Measurements from ENCODE around the gene CACNA1E. TPM values are rescaled to one million over a fixed set of nuclear protein-coding genes. Genes with fewer than 3 reads are reported as not detected.

The CACNA1E gene
- polyA plus RNA-seq (2012; ENCODE audit: low read depth, missing spikeins) = 14.1 TPM

- FAIRE-seq (no peak), DNase-seq (ENCODE audit: insufficient read length, low spot score) (no peak)
Observed at GRCh38 chr1:181483285-181484195, at the start of gene CACNA1E. Gene CACNA1E (plus strand): TSS chr1:181483517. CDS start chr1:181483745, 228 bp downstream.

GRCh38 chr1:181433931-181434330 lies 49.4 kb upstream of the CACNA1E start:
- TF ChIP-seq SPI1 (IDR thresholded peaks at IDR 0.05; ENCODE audit: low read depth, low read length) (no peak), PAX5 (IDR thresholded peaks at IDR 0.05; ENCODE audit: insufficient read depth, low read length, severe bottlenecking) (no peak), POU2F2 (IDR thresholded peaks at IDR 0.05; ENCODE audit: low read depth, low read length) (no peak), TAF1 (IDR thresholded peaks at IDR 0.05; ENCODE audit: low read depth, low read length) (no peak), POLR2AphosphoS5 (IDR thresholded peaks at IDR 0.05; ENCODE audit: low read depth, low read length) (no peak), POLR2A (IDR thresholded peaks at IDR 0.05; ENCODE audit: low read depth, low read length) (no peak)
- no peak for DNase-seq (ENCODE audit: insufficient read length, low spot score)
- peak; percentile 55 for FAIRE-seq

More at GRCh38 chr1:181483285-181484195, at the start of gene CACNA1E:
- TF ChIP-seq POLR2AphosphoS5 (IDR thresholded peaks at IDR 0.05; ENCODE audit: low read depth, low read length) = no peak
- no peak for TF ChIP-seq POU2F2 (IDR thresholded peaks at IDR 0.05; ENCODE audit: low read depth, low read length)
- TF ChIP-seq SPI1 (IDR thresholded peaks at IDR 0.05; ENCODE audit: low read depth, low read length) = no peak
- TF ChIP-seq PAX5 (IDR thresholded peaks at IDR 0.05; ENCODE audit: insufficient read depth, low read length, severe bottlenecking) = no peak
- no peak for TF ChIP-seq TAF1 (IDR thresholded peaks at IDR 0.05; ENCODE audit: low read depth, low read length)
- no peak for TF ChIP-seq POLR2A (IDR thresholded peaks at IDR 0.05; ENCODE audit: low read depth, low read length)

GRCh38 chr1:181438013-181438412 lies 45.3 kb upstream of the CACNA1E start:
- TF ChIP-seq POU2F2 (IDR thresholded peaks at IDR 0.05; ENCODE audit: low read depth, low read length) = 0 out of 2 replicates have a peak, but pooled peaks have one; percentile 32
- TF ChIP-seq POLR2A (IDR thresholded peaks at IDR 0.05; ENCODE audit: low read depth, low read length) = no peak
- TF ChIP-seq POLR2AphosphoS5 (IDR thresholded peaks at IDR 0.05; ENCODE audit: low read depth, low read length) = no peak
- TF ChIP-seq PAX5 (IDR thresholded peaks at IDR 0.05; ENCODE audit: insufficient read depth, low read length, severe bottlenecking) = no peak
- TF ChIP-seq SPI1 (IDR thresholded peaks at IDR 0.05; ENCODE audit: low read depth, low read length) = peak; percentile 83
- TF ChIP-seq TAF1 (IDR thresholded peaks at IDR 0.05; ENCODE audit: low read depth, low read length) = no peak
- no peak for DNase-seq (ENCODE audit: insufficient read length, low spot score)
- FAIRE-seq = peak; percentile 74

- TF ChIP-seq TAF1 (IDR thresholded peaks at IDR 0.05; ENCODE audit: low read depth, low read length) (no peak), SPI1 (IDR thresholded peaks at IDR 0.05; ENCODE audit: low read depth, low read length) (no peak), POU2F2 (IDR thresholded peaks at IDR 0.05; ENCODE audit: low read depth, low read length) (no peak), POLR2A (IDR thresholded peaks at IDR 0.05; ENCODE audit: low read depth, low read length) (no peak), POLR2AphosphoS5 (IDR thresholded peaks at IDR 0.05; ENCODE audit: low read depth, low read length) (no peak), PAX5 (IDR thresholded peaks at IDR 0.05; ENCODE audit: insufficient read depth, low read length, severe bottlenecking) (no peak)
- FAIRE-seq (no peak), DNase-seq (ENCODE audit: insufficient read length, low spot score) (no peak)
Observed at GRCh38 chr1:181440510-181440909, 42.8 kb upstream of the CACNA1E start.

GRCh38 chr1:181442181-181442525 lies 41.2 kb upstream of the CACNA1E start:
- TF ChIP-seq POU2F2 (IDR thresholded peaks at IDR 0.05; ENCODE audit: low read depth, low read length) (no peak), POLR2A (IDR thresholded peaks at IDR 0.05; ENCODE audit: low read depth, low read length) (no peak), POLR2AphosphoS5 (IDR thresholded peaks at IDR 0.05; ENCODE audit: low read depth, low read length) (no peak), TAF1 (IDR thresholded peaks at IDR 0.05; ENCODE audit: low read depth, low read length) (no peak), PAX5 (IDR thresholded peaks at IDR 0.05; ENCODE audit: insufficient read depth, low read length, severe bottlenecking) (no peak), SPI1 (IDR thresholded peaks at IDR 0.05; ENCODE audit: low read depth, low read length) (no peak)
- FAIRE-seq = peak; percentile 52
- DNase-seq (ENCODE audit: insufficient read length, low spot score) = no peak

GRCh38 chr1:181443231-181443853 lies 40.0 kb upstream of the CACNA1E start:
- DNase-seq (ENCODE audit: insufficient read length, low spot score) = no peak
- no peak for TF ChIP-seq TAF1 (IDR thresholded peaks at IDR 0.05; ENCODE audit: low read depth, low read length)
- no peak for TF ChIP-seq POLR2AphosphoS5 (IDR thresholded peaks at IDR 0.05; ENCODE audit: low read depth, low read length)
- no peak for TF ChIP-seq PAX5 (IDR thresholded peaks at IDR 0.05; ENCODE audit: insufficient read depth, low read length, severe bottlenecking)
- TF ChIP-seq SPI1 (IDR thresholded peaks at IDR 0.05; ENCODE audit: low read depth, low read length) = no peak
- no peak for TF ChIP-seq POLR2A (IDR thresholded peaks at IDR 0.05; ENCODE audit: low read depth, low read length)
- TF ChIP-seq POU2F2 (IDR thresholded peaks at IDR 0.05; ENCODE audit: low read depth, low read length) = no peak
- FAIRE-seq = no peak

GRCh38 chr1:181445436-181445835 lies 37.9 kb upstream of the CACNA1E start:
- no peak for TF ChIP-seq POLR2AphosphoS5 (IDR thresholded peaks at IDR 0.05; ENCODE audit: low read depth, low read length)
- no peak for TF ChIP-seq TAF1 (IDR thresholded peaks at IDR 0.05; ENCODE audit: low read depth, low read length)
- TF ChIP-seq POU2F2 (IDR thresholded peaks at IDR 0.05; ENCODE audit: low read depth, low read length) = no peak
- no peak for TF ChIP-seq POLR2A (IDR thresholded peaks at IDR 0.05; ENCODE audit: low read depth, low read length)
- TF ChIP-seq PAX5 (IDR thresholded peaks at IDR 0.05; ENCODE audit: insufficient read depth, low read length, severe bottlenecking) = no peak
- no peak for TF ChIP-seq SPI1 (IDR thresholded peaks at IDR 0.05; ENCODE audit: low read depth, low read length)
- DNase-seq (ENCODE audit: insufficient read length, low spot score) (no peak), FAIRE-seq (no peak)

- DNase-seq (ENCODE audit: insufficient read length, low spot score) (no peak), FAIRE-seq (no peak)
- TF ChIP-seq TAF1 (IDR thresholded peaks at IDR 0.05; ENCODE audit: low read depth, low read length) = no peak
- TF ChIP-seq PAX5 (IDR thresholded peaks at IDR 0.05; ENCODE audit: insufficient read depth, low read length, severe bottlenecking) = no peak
- no peak for TF ChIP-seq POLR2A (IDR thresholded peaks at IDR 0.05; ENCODE audit: low read depth, low read length)
- no peak for TF ChIP-seq SPI1 (IDR thresholded peaks at IDR 0.05; ENCODE audit: low read depth, low read length)
- TF ChIP-seq POLR2AphosphoS5 (IDR thresholded peaks at IDR 0.05; ENCODE audit: low read depth, low read length) = no peak
- TF ChIP-seq POU2F2 (IDR thresholded peaks at IDR 0.05; ENCODE audit: low read depth, low read length) = no peak
Observed at GRCh38 chr1:181448461-181448860, 34.9 kb upstream of the CACNA1E start.
